Measurements from ENCODE around the gene SLC30A4.

GRCh38 chr15:45474799-45475198, 47.8 kb downstream of the SLC30A4 start:
- TF ChIP-seq, protein P1, sequence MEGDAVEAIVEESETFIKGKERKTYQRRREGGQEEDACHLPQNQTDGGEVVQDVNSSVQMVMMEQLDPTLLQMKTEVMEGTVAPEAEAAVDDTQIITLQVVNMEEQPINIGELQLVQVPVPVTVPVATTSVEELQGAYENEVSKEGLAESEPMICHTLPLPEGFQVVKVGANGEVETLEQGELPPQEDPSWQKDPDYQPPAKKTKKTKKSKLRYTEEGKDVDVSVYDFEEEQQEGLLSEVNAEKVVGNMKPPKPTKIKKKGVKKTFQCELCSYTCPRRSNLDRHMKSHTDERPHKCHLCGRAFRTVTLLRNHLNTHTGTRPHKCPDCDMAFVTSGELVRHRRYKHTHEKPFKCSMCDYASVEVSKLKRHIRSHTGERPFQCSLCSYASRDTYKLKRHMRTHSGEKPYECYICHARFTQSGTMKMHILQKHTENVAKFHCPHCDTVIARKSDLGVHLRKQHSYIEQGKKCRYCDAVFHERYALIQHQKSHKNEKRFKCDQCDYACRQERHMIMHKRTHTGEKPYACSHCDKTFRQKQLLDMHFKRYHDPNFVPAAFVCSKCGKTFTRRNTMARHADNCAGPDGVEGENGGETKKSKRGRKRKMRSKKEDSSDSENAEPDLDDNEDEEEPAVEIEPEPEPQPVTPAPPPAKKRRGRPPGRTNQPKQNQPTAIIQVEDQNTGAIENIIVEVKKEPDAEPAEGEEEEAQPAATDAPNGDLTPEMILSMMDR (conservative IDR thresholded peaks at IDR 0.05 in 1 of 2, IDR thresholded peaks at IDR 0.05 in 1 of 2; ENCODE audit: low read depth in 1 of 2, low read length in 2 of 2), result no peak
- no peak for TF ChIP-seq EZH2 (IDR thresholded peaks at IDR 0.05; ENCODE audit: low read length, missing control alignments)

All from fibroblast of lung (primary cell).